ENCODE measurements around the gene BRI3.

BRI3 gene

DNA sequence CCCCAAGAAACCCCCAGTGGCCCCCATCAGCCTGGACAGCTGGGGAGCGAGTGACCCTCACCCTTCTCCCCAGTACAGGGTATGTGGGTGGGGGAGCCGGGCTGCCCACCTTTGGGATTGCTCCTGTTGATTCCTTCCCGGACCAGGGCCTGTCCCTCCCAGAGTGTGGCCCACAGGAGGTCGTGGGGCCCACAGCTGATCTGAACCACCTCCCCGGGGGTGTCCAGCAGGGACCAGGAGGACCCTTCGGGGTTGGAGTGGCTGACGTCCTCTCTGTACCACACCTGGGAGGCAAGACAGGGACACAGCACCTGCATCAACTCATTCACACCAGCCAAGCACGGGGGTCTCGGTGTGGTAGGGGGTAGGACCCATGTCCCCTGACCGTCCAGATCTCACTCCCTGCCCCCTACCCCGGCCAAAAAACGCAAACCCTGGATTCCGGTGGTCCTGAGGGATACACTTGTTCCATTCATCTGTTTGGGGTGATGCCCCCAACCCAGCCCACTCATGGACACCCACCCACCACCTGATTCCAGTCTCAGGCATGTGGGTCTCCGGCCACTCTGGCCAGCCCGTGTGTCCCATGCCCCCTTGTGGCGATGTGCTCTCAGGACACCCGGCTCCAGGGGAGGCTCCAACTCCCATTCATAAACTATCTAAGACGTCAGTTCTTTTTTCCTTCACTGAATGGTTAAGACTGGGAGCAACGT, 40.4 kb upstream of the BRI3 start:
- H3K9me3 ChIP-seq (ENCODE audit: control insufficient read depth, insufficient read depth, low read depth, low read length), result no peaks in the 10 kb centered on the region
- no peak overlapping the region for H3K9ac ChIP-seq (ENCODE audit: low read length)
- H3K36me3 ChIP-seq (ENCODE audit: control insufficient read depth, insufficient read depth, low read length), result 0 out of 2 replicates have a peak, but pooled peaks cover 4% of the 10 kb centered on the region
- no peaks in the 10 kb centered on the region for H3K27me3 ChIP-seq (ENCODE audit: control insufficient read depth, insufficient read depth, low read length)
- H3K4me1 ChIP-seq (ENCODE audit: control insufficient read depth, insufficient read depth, low read length), result 0 out of 2 replicates have a peak, but pooled peaks cover 3% of the 10 kb centered on the region
- H3K4me3 ChIP-seq (ENCODE audit: low read depth, low read length), result no peak overlapping the region
- H3K27ac ChIP-seq (ENCODE audit: low read depth, low read length), result no peak overlapping the region

DNA sequence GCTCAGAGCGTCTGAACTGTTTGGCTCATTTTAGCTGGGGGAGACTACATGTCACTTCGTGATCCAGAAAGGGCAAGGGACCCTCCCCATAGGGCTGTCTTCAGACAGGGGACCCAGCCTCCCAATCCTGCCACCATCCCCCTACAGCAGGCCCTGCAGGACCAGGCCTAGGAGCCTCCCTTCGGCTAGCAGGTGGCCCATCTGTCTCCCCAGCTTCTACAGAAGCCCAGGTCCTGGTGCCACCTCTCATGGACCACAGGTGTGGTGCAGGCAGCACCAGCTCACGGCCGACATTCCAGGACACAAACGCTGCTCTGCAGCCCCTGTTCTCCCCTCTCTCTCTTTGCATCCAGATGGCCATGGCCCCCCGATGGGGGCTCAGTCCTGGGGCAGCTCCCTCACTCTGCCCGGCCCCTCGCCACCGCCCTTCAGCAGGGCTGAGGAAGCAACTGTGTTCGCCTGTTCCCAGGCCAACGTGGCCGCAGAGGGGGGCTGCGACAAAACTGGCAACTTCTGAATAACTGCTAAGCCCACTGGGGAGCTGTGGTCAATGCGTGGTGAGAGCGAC, 39.7 kb upstream of the BRI3 start:
- 0 out of 2 replicates have a peak, but pooled peaks cover 4% of the 10 kb centered on the region for H3K36me3 ChIP-seq (ENCODE audit: control insufficient read depth, insufficient read depth, low read length)
- H3K27ac ChIP-seq (ENCODE audit: low read depth, low read length), result no peak overlapping the region
- 0 out of 2 replicates have a peak, but pooled peaks cover 3% of the 10 kb centered on the region for H3K4me1 ChIP-seq (ENCODE audit: control insufficient read depth, insufficient read depth, low read length)
- H3K27me3 ChIP-seq (ENCODE audit: control insufficient read depth, insufficient read depth, low read length), result no peaks in the 10 kb centered on the region
- H3K4me3 ChIP-seq (ENCODE audit: low read depth, low read length), result no peak overlapping the region
- H3K9ac ChIP-seq (ENCODE audit: low read length), result no peak overlapping the region
- no peaks in the 10 kb centered on the region for H3K9me3 ChIP-seq (ENCODE audit: control insufficient read depth, insufficient read depth, low read depth, low read length)

DNA sequence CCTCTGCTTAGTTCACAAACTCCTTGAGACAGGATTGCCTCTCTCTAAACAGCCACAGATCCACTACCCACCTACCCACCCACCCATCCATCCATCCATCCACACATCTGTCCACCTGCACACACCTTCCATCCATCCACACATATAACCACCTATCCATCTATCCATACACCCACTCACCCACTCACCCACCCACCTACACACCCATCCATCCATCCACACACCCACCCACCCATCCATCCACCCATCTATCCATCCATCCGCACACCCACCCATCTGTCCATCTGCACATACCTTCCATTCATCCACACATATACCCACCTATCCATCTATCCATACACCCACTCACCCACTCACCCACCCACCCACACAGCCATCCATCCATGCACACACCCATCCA, 39.1 kb upstream of the BRI3 start:
- Histone ChIP-seq H3K4me3 (ENCODE audit: low read depth, low read length) (no peak overlapping the region), H3K9ac (ENCODE audit: low read length) (no peak overlapping the region), H3K27ac (ENCODE audit: low read depth, low read length) (no peak overlapping the region), H3K4me1 (ENCODE audit: control insufficient read depth, insufficient read depth, low read length) (0 out of 2 replicates have a peak, but pooled peaks cover 3% of the 10 kb centered on the region), H3K27me3 (ENCODE audit: control insufficient read depth, insufficient read depth, low read length) (no peaks in the 10 kb centered on the region), H3K9me3 (ENCODE audit: control insufficient read depth, insufficient read depth, low read depth, low read length) (no peaks in the 10 kb centered on the region), H3K36me3 (ENCODE audit: control insufficient read depth, insufficient read depth, low read length) (0 out of 2 replicates have a peak, but pooled peaks cover 4% of the 10 kb centered on the region)

DNA sequence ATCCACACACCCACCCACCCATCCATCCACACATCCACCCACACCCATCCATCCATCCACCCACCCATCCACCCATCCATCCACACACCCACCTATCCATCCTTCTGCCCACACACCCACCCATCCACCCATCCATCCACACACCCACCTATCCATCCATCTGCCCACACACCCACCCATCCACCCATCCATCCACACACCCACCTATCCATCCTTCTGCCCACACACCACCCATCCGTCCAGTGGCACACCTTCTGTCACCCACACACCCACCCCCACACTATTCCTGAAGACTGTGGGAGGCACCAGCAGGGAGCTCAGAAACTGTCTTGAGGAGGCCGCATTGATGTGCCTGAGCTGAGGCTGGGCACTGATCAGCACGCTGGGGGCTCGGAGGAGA, 38.6 kb upstream of the BRI3 start:
- Histone ChIP-seq H3K9ac (ENCODE audit: low read length) (no peak overlapping the region), H3K27me3 (ENCODE audit: control insufficient read depth, insufficient read depth, low read length) (no peaks in the 10 kb centered on the region), H3K36me3 (ENCODE audit: control insufficient read depth, insufficient read depth, low read length) (0 out of 2 replicates have a peak, but pooled peaks cover 4% of the 10 kb centered on the region), H3K27ac (ENCODE audit: low read depth, low read length) (no peak overlapping the region), H3K4me3 (ENCODE audit: low read depth, low read length) (no peak overlapping the region), H3K9me3 (ENCODE audit: control insufficient read depth, insufficient read depth, low read depth, low read length) (no peaks in the 10 kb centered on the region), H3K4me1 (ENCODE audit: control insufficient read depth, insufficient read depth, low read length) (0 out of 2 replicates have a peak, but pooled peaks cover 3% of the 10 kb centered on the region)

DNA sequence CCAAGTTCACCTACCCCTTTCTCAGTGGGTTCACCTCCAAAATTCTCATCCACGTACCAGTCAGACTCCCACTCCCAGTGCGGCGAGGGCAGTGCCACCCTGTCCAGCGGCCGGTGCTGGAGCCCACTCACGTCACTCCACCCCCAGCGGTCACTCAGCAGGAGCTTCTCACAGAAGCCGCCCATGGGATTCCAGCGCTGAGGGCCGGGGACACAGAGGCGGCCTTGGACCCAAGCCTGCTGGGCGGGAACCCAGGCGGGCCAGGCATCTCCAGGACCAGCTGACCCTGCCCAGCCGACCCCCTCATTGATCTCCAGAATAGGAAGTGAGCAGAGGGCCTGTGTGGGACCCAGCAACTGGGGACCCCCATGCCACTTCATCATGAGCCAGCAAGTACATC, 36.6 kb upstream of the BRI3 start:
- Histone ChIP-seq H3K9ac (ENCODE audit: low read length) (no peak overlapping the region), H3K4me3 (ENCODE audit: low read depth, low read length) (no peak overlapping the region), H3K27ac (ENCODE audit: low read depth, low read length) (no peak overlapping the region), H3K36me3 (ENCODE audit: control insufficient read depth, insufficient read depth, low read length) (0 out of 2 replicates have a peak, but pooled peaks cover 4% of the 10 kb centered on the region), H3K9me3 (ENCODE audit: control insufficient read depth, insufficient read depth, low read depth, low read length) (no peaks in the 10 kb centered on the region), H3K27me3 (ENCODE audit: control insufficient read depth, insufficient read depth, low read length) (no peaks in the 10 kb centered on the region), H3K4me1 (ENCODE audit: control insufficient read depth, insufficient read depth, low read length) (0 out of 2 replicates have a peak, but pooled peaks cover 3% of the 10 kb centered on the region)

DNA sequence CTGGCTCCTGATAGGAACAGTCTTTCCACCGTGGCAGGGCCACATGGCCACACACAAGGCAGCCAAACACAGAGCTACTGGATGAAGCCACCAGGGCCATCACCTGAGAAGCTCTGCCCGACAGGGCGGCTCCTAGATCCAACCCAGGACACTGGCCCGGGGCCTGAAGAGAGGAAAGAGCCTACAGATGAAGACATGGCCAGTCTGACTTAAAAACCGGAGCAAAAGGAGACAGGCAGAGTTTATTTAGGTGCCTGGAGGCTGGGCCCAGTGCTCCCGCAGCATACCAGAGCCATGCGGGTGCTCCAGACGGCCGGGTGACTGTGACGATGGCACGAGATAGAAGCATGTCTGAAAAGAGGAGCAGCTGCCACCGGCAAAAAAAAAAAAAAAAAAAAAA, 33.3 kb upstream of the BRI3 start:
- Histone ChIP-seq H3K9ac (ENCODE audit: low read length) (no peak overlapping the region), H3K4me1 (ENCODE audit: control insufficient read depth, insufficient read depth, low read length) (peaks cover 10% of the 10 kb centered on the region), H3K9me3 (ENCODE audit: control insufficient read depth, insufficient read depth, low read depth, low read length) (no peaks in the 10 kb centered on the region), H3K27ac (ENCODE audit: low read depth, low read length) (no peak overlapping the region), H3K27me3 (ENCODE audit: control insufficient read depth, insufficient read depth, low read length) (no peaks in the 10 kb centered on the region), H3K4me3 (ENCODE audit: low read depth, low read length) (no peak overlapping the region), H3K36me3 (ENCODE audit: control insufficient read depth, insufficient read depth, low read length) (0 out of 2 replicates have a peak, but pooled peaks cover 4% of the 10 kb centered on the region)

DNA sequence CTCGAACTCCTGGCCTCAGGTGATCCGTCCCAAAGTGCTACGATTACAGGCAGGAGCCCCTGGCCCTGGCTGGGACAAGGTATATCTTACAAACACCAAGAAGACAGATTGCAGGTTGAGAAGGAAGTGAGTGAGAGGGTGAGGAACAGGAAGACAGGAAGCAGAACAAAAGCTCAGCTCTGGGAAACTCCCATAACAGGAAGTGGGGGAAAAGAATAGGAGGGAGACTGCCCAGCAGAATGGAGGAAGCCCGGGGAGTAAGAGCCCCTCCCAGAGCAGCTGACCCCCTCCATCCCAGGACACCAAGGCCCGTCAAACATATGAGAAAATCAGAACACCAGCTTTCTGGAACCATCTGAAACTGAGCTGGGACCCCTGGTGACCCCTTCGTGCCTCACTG, 32.4 kb upstream of the BRI3 start:
- Histone ChIP-seq H3K9ac (ENCODE audit: low read length) (no peak overlapping the region), H3K27me3 (ENCODE audit: control insufficient read depth, insufficient read depth, low read length) (no peaks in the 10 kb centered on the region), H3K27ac (ENCODE audit: low read depth, low read length) (no peak overlapping the region), H3K4me3 (ENCODE audit: low read depth, low read length) (no peak overlapping the region), H3K9me3 (ENCODE audit: control insufficient read depth, insufficient read depth, low read depth, low read length) (no peaks in the 10 kb centered on the region), H3K36me3 (ENCODE audit: control insufficient read depth, insufficient read depth, low read length) (0 out of 2 replicates have a peak, but pooled peaks cover 3% of the 10 kb centered on the region), H3K4me1 (ENCODE audit: control insufficient read depth, insufficient read depth, low read length) (peaks cover 10% of the 10 kb centered on the region)

DNA sequence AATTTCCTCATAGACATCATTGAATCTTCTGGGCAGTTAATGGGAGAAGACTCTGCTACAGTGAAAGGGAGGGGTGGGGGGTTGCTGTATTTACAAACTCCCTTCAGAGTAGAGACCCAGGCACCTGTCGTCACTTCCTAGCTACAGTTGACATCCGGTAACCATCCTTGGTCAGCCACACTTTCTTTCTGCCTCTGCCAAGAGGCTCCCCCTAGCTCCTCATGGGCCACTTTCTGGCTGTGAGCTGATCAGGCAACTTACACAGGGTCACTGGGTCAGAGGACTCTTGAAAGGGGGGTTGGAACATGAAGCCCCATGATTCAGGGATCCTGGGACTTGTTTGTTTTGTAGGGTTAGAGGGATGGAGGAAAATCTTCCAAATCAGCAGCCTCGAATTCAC, 30.7 kb upstream of the BRI3 start:
- Histone ChIP-seq H3K27me3 (ENCODE audit: control insufficient read depth, insufficient read depth, low read length) (no peaks in the 10 kb centered on the region), H3K36me3 (ENCODE audit: control insufficient read depth, insufficient read depth, low read length) (no peaks in the 10 kb centered on the region), H3K9ac (ENCODE audit: low read length) (peak overlapping the region; percentile 21), H3K4me3 (ENCODE audit: low read depth, low read length) (peak overlapping the region; percentile 94), H3K4me1 (ENCODE audit: control insufficient read depth, insufficient read depth, low read length) (peaks cover 10% of the 10 kb centered on the region), H3K9me3 (ENCODE audit: control insufficient read depth, insufficient read depth, low read depth, low read length) (no peaks in the 10 kb centered on the region), H3K27ac (ENCODE audit: low read depth, low read length) (no peak overlapping the region)

DNA sequence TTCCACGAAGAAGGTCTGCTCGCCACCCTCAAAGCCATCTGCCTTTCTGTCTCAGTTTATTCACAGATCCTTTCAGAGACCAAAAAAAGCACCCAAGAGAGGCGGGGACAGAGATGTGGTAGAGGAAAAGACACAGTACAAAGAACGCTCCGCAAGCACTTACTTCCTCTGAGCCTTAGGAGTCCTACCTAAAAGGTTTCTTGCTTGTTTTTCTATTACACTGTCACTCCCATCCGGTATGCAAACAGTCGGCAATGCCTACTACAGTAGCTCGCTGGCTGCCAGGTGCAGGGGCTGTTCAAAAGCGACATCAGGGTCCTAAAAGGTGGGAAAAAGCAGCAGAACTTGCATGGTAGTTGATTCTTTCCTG, 30.3 kb upstream of the BRI3 start:
- Histone ChIP-seq H3K9ac (ENCODE audit: low read length) (peak overlapping the region; percentile 55), H3K4me3 (ENCODE audit: low read depth, low read length) (peak overlapping the region; percentile 94), H3K36me3 (ENCODE audit: control insufficient read depth, insufficient read depth, low read length) (no peaks in the 10 kb centered on the region), H3K4me1 (ENCODE audit: control insufficient read depth, insufficient read depth, low read length) (peaks cover 10% of the 10 kb centered on the region), H3K27me3 (ENCODE audit: control insufficient read depth, insufficient read depth, low read length) (no peaks in the 10 kb centered on the region), H3K27ac (ENCODE audit: low read depth, low read length) (no peak overlapping the region), H3K9me3 (ENCODE audit: control insufficient read depth, insufficient read depth, low read depth, low read length) (no peaks in the 10 kb centered on the region)

DNA sequence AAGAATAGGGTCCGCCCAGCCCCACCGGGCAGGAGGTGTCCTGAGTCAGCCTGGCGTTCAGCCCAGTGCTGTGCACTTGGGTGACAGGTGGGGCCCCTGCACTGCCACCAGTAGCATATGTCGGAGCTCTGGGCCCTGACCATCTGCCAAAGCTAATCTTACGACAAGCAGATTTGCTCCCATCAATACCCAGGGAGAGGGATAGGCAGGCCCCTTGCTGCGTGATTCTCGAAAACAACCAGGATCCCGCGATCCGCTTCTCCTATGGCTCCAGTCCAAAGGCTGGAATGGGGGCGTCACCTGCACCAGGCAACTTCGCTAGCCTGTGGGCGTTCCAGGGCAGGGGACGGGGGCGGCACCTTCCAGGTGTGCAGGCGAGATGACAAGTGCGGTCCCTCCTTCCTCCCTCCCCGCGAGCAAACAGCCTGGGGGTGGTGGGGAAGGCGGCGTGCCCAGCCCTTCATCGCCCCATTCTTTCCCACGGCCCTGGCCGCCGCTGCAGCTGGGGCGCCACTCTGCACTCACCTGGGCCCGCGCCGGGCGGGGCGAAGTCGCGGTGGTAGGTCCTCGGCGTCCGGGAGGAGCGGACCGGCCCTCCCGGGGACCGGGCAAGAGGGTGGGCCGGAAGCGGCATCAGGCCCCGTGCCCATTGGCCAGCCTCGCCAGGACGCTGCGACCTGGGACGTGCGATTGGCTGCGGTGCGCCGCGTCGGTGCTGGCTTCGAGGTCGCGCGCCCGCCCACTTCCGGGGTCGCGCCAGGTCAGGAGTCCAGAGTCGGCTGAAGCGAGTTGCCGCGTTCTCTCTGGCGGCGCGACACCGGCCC, 29.7 kb upstream of the BRI3 start, which contains the start of gene TECPR1:
TSS of gene TECPR1 (minus strand) at position 632 of the 824 bp plus-strand sequence. CDS start 6,086 bp downstream, outside the sequence.
- Histone ChIP-seq H3K4me1 (ENCODE audit: control insufficient read depth, insufficient read depth, low read length) (peaks cover 10% of the 10 kb centered on the region), H3K9ac (ENCODE audit: low read length) (peak within 1 kb of the TSS; percentile 61), H3K36me3 (ENCODE audit: control insufficient read depth, insufficient read depth, low read length) (peaks cover 1% of the 10 kb centered on the region; the same call in 1 of the 2 replicates), H3K9me3 (ENCODE audit: control insufficient read depth, insufficient read depth, low read depth, low read length) (no peaks in the 10 kb centered on the region), H3K27ac (ENCODE audit: low read depth, low read length) (no peak within 1 kb of the TSS), H3K27me3 (ENCODE audit: control insufficient read depth, insufficient read depth, low read length) (no peaks in the 10 kb centered on the region), H3K4me3 (ENCODE audit: low read depth, low read length) (peak within 1 kb of the TSS; percentile 94)

All from HUES6 (cell line).